Activated CD8-positive, alpha-beta T cell treated with anti-CD3 and anti-CD28 coated beads for 36 hours (primary cell): ENCODE measurements around the gene DPY19L2. TPM values are rescaled to one million over a fixed set of nuclear protein-coding genes. Genes with fewer than 3 reads are reported as not detected.
"Not testable (repeated sequence)": the region's sequence is repeated elsewhere in the genome, so short reads cannot be mapped to it uniquely, and the experiment has no call there.

Source experiments
- ATAC-seq: fragments of 200-7000 bp; cut with Tn5 transposase; one replicate; pipeline ENCODE4 v1.10.0; 2021; ENCODE audit warnings: mild to moderate bottlenecking, moderate library complexity
- CTCF ChIA-PET: fragments of 350-600 bp; sonication (Branson Sonifier 250); formaldehyde crosslinking; loops from one replicate; lab custom pipeline; 2021; ENCODE audit warnings: antibody characterized with exemption; lab: Charles Lee
- POLR2A ChIA-PET: fragments of 350-600 bp; sonication (Branson Sonifier 250); formaldehyde crosslinking; loops from one replicate; lab custom pipeline; 2021; ENCODE audit warnings: antibody characterized with exemption; lab: Charles Lee
- DNase-seq: peaks from one replicate; pipeline ENCODE4 v3.0.0-alpha.2; 2020
- H3K27ac Mint-ChIP-seq: one replicate; pipeline ENCODE4 v1.8.0; 2021; ENCODE audit warnings: mild to moderate bottlenecking, mixed read lengths
- H3K27me3 Mint-ChIP-seq: one replicate; pipeline ENCODE4 v1.8.0; 2021; ENCODE audit warnings: mixed read lengths
- H3K36me3 Mint-ChIP-seq: one replicate; pipeline ENCODE4 v1.8.0; 2021; ENCODE audit warnings: low read depth, mixed read lengths
- H3K4me1 Mint-ChIP-seq: one replicate; pipeline ENCODE4 v1.8.0; 2021; ENCODE audit warnings: low read depth, mixed read lengths
- H3K4me3 Mint-ChIP-seq: one replicate; pipeline ENCODE4 v1.8.0; 2021; ENCODE audit warnings: mild to moderate bottlenecking, moderate library complexity, mixed read lengths
- H3K9me3 Mint-ChIP-seq: one replicate; pipeline ENCODE4 v1.8.0; 2021; ENCODE audit warnings: mixed read lengths
- intact Hi-C: fragments of 100-400 bp; cut with micrococcal nuclease; formaldehyde crosslinking; loops from one replicate; pipeline ENCODE4 v1.10.0; 2022
- total RNA-seq, 2 experiments: library from RNA; stranded (reverse); gene quantifications; one replicate each; pipeline ENCODE4 v1.2.3, GENCODE V29; 2021

Gene DPY19L2
- total RNA-seq, 2 experiments from 2014 or later: 6.1 to 6.4 TPM

GRCh38 chr12:63643381-63644140 lies 24.7 kb downstream of the DPY19L2 start:
- intact Hi-C loops, ATAC-seq, H3K27me3 Mint-ChIP-seq, H3K9me3 Mint-ChIP-seq, CTCF ChIA-PET, POLR2A ChIA-PET, H3K4me3 Mint-ChIP-seq, DNase-seq, H3K4me1 Mint-ChIP-seq, H3K36me3 Mint-ChIP-seq, H3K27ac Mint-ChIP-seq: not testable (repeated sequence)

GRCh38 chr12:63624258-63624657 lies 44.0 kb downstream of the DPY19L2 start:
- ATAC-seq, H3K36me3 Mint-ChIP-seq, DNase-seq, POLR2A ChIA-PET, H3K27ac Mint-ChIP-seq, H3K27me3 Mint-ChIP-seq, H3K9me3 Mint-ChIP-seq, H3K4me3 Mint-ChIP-seq, CTCF ChIA-PET, H3K4me1 Mint-ChIP-seq, intact Hi-C loops: not testable (repeated sequence)

- POLR2A ChIA-PET, ATAC-seq, H3K9me3 Mint-ChIP-seq, H3K36me3 Mint-ChIP-seq, H3K27ac Mint-ChIP-seq, H3K4me1 Mint-ChIP-seq, intact Hi-C loops, DNase-seq, H3K4me3 Mint-ChIP-seq, CTCF ChIA-PET, H3K27me3 Mint-ChIP-seq: not testable (repeated sequence)
Observed at GRCh38 chr12:63615544-63615943, 52.7 kb downstream of the DPY19L2 start.

- POLR2A ChIA-PET, H3K27me3 Mint-ChIP-seq, intact Hi-C loops, ATAC-seq, H3K4me1 Mint-ChIP-seq, H3K36me3 Mint-ChIP-seq, H3K4me3 Mint-ChIP-seq, DNase-seq, H3K9me3 Mint-ChIP-seq, CTCF ChIA-PET, H3K27ac Mint-ChIP-seq: not testable (repeated sequence)
Observed at GRCh38 chr12:63611285-63611684, 57.0 kb downstream of the DPY19L2 start.

GRCh38 chr12:63609281-63609680 lies 59.0 kb downstream of the DPY19L2 start:
- H3K4me1 Mint-ChIP-seq, POLR2A ChIA-PET, H3K27me3 Mint-ChIP-seq, H3K36me3 Mint-ChIP-seq, H3K27ac Mint-ChIP-seq, ATAC-seq, H3K4me3 Mint-ChIP-seq, CTCF ChIA-PET, H3K9me3 Mint-ChIP-seq, intact Hi-C loops, DNase-seq: not testable (repeated sequence)

GRCh38 chr12:63604985-63605384 lies 63.3 kb downstream of the DPY19L2 start:
- DNase-seq, H3K9me3 Mint-ChIP-seq, H3K27me3 Mint-ChIP-seq, POLR2A ChIA-PET, ATAC-seq, H3K36me3 Mint-ChIP-seq, CTCF ChIA-PET, H3K27ac Mint-ChIP-seq, intact Hi-C loops, H3K4me3 Mint-ChIP-seq, H3K4me1 Mint-ChIP-seq: not testable (repeated sequence)

- intact Hi-C loops, H3K36me3 Mint-ChIP-seq, H3K9me3 Mint-ChIP-seq, ATAC-seq, H3K4me1 Mint-ChIP-seq, POLR2A ChIA-PET, H3K27ac Mint-ChIP-seq, H3K27me3 Mint-ChIP-seq, CTCF ChIA-PET, DNase-seq, H3K4me3 Mint-ChIP-seq: not testable (repeated sequence)
Observed at GRCh38 chr12:63594828-63595227, 73.5 kb downstream of the DPY19L2 start.

- DNase-seq, H3K9me3 Mint-ChIP-seq, POLR2A ChIA-PET, ATAC-seq, H3K4me1 Mint-ChIP-seq, intact Hi-C loops, H3K36me3 Mint-ChIP-seq, H3K4me3 Mint-ChIP-seq, H3K27me3 Mint-ChIP-seq, H3K27ac Mint-ChIP-seq, CTCF ChIA-PET: not testable (repeated sequence)
Observed at GRCh38 chr12:63584426-63584825, 83.9 kb downstream of the DPY19L2 start.

GRCh38 chr12:63583289-63583688 lies 85.0 kb downstream of the DPY19L2 start:
- POLR2A ChIA-PET, H3K9me3 Mint-ChIP-seq, CTCF ChIA-PET, H3K4me1 Mint-ChIP-seq, H3K36me3 Mint-ChIP-seq, DNase-seq, ATAC-seq, H3K27me3 Mint-ChIP-seq, H3K4me3 Mint-ChIP-seq, H3K27ac Mint-ChIP-seq, intact Hi-C loops: not testable (repeated sequence)

GRCh38 chr12:63577631-63578030 lies 90.7 kb downstream of the DPY19L2 start:
- DNase-seq, CTCF ChIA-PET, H3K27ac Mint-ChIP-seq, H3K4me1 Mint-ChIP-seq, POLR2A ChIA-PET, ATAC-seq, H3K36me3 Mint-ChIP-seq, H3K9me3 Mint-ChIP-seq, intact Hi-C loops, H3K27me3 Mint-ChIP-seq, H3K4me3 Mint-ChIP-seq: not testable (repeated sequence)

GRCh38 chr12:63572038-63572437 lies 96.3 kb downstream of the DPY19L2 start:
- H3K4me3 Mint-ChIP-seq, H3K4me1 Mint-ChIP-seq, ATAC-seq, DNase-seq, POLR2A ChIA-PET, intact Hi-C loops, H3K9me3 Mint-ChIP-seq, H3K27me3 Mint-ChIP-seq, CTCF ChIA-PET, H3K27ac Mint-ChIP-seq: not testable (repeated sequence)
- peaks cover 30% of the 10 kb centered on the region for H3K36me3 Mint-ChIP-seq

- H3K27ac Mint-ChIP-seq, ATAC-seq, H3K27me3 Mint-ChIP-seq, H3K4me1 Mint-ChIP-seq, CTCF ChIA-PET, DNase-seq, POLR2A ChIA-PET, H3K9me3 Mint-ChIP-seq, H3K36me3 Mint-ChIP-seq, intact Hi-C loops, H3K4me3 Mint-ChIP-seq: not testable (repeated sequence)
Observed at GRCh38 chr12:63558445-63558844, 109.8 kb downstream of the DPY19L2 start.
